IPS-15b (cell line): Measurements from ENCODE around the gene TWSG1.
"Not testable (repeated sequence)": the region's sequence is repeated elsewhere in the genome, so short reads cannot be mapped to it uniquely, and the experiment has no call there.

Source experiments
- H3K27me3 ChIP-seq: one replicate; pipeline ENCODE4 v1.6.1; 2013; ENCODE audit warnings: low read length; ENCODE audit not compliant: control insufficient read depth, insufficient read depth
- H3K36me3 ChIP-seq: one replicate; pipeline ENCODE4 v1.6.1; 2013; ENCODE audit warnings: low read length; ENCODE audit not compliant: control insufficient read depth, insufficient read depth
- H3K4me1 ChIP-seq: one replicate; pipeline ENCODE4 v1.6.1; 2013; ENCODE audit warnings: mild to moderate bottlenecking, low read length; ENCODE audit not compliant: control insufficient read depth, insufficient read depth
- H3K4me3 ChIP-seq: one replicate; pipeline ENCODE4 v1.5.1; 2013; ENCODE audit warnings: low read depth, low read length
- H3K9ac ChIP-seq: one replicate; pipeline ENCODE4 v1.6.1; 2013; ENCODE audit warnings: low read depth, mild to moderate bottlenecking, low read length
- H3K9me3 ChIP-seq: one replicate; pipeline ENCODE4 v1.6.1; 2013; ENCODE audit warnings: mild to moderate bottlenecking, low read length; ENCODE audit not compliant: control insufficient read depth, insufficient read depth

Gene TWSG1

DNA sequence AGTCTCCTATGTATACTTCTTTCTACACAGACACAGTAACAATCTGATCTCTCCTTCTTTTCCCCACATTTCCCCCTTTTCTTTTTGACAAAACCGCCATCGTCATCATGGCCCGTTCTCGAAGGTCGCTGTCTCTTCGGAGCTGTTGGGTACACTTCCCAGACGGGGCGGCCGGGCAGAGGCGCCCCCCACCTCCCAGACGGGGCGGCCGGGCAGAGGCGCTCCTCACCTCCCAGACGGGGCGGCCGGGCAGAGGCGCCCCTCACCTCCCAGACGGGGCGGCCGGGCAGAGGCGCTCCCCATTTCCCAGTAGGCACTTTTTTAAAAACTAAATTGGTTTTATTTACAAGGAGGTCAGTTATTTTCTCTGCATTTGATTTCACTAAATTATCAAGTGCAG, 95.7 kb downstream of the TWSG1 start:
- H3K27me3 ChIP-seq, H3K9ac ChIP-seq, H3K4me1 ChIP-seq, H3K9me3 ChIP-seq, H3K36me3 ChIP-seq, H3K4me3 ChIP-seq: not testable (repeated sequence)

DNA sequence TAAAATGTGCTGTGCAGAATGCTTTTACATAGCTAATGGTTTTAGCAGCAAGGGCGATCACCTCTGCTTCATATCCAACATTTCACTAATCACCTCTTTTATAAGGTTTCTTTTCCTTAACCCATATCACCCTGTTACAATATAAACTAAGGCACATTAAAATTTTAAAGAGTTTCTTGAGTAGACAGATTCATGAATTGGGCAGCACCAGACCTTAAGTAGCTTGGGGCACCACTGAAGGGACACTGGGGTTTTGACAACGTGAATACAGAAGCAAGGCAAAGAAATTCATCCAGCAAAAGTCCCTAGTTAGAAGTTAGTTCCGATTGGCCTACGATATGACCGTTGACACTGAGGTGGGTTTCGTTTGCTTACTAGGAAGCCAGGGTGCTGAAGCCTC, 96.7 kb downstream of the TWSG1 start:
- H3K36me3 ChIP-seq: no peaks in the 10 kb centered on the region
- no peak overlapping the region for H3K4me3 ChIP-seq
- H3K4me1 ChIP-seq: peaks cover 3% of the 10 kb centered on the region
- H3K27me3 ChIP-seq: no peaks in the 10 kb centered on the region
- H3K9ac ChIP-seq: no peak overlapping the region
- H3K9me3 ChIP-seq: no peaks in the 10 kb centered on the region

DNA sequence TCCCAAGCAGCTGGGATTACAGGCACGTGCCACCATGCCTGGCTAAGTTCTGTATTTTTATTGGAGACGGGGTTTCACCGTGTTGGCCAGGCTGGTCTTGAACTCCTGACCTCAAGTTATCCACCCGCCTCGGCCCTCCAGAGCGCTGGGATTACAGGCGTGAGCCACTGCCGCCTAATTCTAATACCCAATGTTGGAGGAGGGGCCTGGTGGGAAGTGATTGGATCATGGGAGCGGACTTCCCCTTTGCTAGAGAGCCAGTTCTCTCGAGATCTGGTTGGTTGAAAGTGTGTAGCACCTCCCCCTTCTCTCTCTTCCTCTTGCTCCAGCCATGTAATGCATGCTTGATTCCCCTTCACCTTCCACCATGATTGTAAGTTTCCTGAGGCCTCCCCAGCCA, 98.5 kb downstream of the TWSG1 start:
- not testable (repeated sequence) for H3K4me3 ChIP-seq, H3K9me3 ChIP-seq, H3K4me1 ChIP-seq, H3K36me3 ChIP-seq, H3K9ac ChIP-seq, H3K27me3 ChIP-seq

DNA sequence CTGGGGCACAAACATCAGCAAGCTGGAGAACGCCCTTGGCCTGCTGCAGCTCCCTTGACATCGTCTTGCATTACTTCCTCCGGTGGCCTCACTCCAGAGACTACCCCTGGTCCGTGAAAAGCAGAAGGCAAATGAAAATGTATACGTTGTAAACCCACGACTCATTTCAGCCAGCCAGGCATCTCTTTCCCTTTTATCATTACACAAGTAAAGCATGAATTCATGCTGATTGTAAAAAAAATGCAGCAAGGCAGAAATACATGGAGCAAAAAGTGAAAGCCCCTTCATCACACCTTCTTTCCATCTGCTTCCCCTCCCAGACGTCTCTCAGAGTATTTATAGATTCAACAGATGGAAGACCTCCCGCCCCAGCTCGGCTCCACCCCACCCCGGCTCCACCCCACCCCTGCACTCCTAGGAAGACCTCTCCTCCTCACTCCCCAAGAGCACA, 99.1 kb downstream of the TWSG1 start:
- Histone ChIP-seq H3K9me3 (no peaks in the 10 kb centered on the region), H3K4me1 (peaks cover 3% of the 10 kb centered on the region), H3K36me3 (no peaks in the 10 kb centered on the region), H3K4me3 (no peak overlapping the region), H3K9ac (no peak overlapping the region), H3K27me3 (no peaks in the 10 kb centered on the region)

- Histone ChIP-seq H3K4me3 (no peak overlapping the region), H3K4me1 (peaks cover 3% of the 10 kb centered on the region), H3K36me3 (no peaks in the 10 kb centered on the region), H3K9me3 (no peaks in the 10 kb centered on the region), H3K9ac (peak overlapping the region; percentile 37), H3K27me3 (no peaks in the 10 kb centered on the region)
These were observed 99.6 kb downstream of the TWSG1 start for GRCh38 chr18:9434122-9434701.

DNA sequence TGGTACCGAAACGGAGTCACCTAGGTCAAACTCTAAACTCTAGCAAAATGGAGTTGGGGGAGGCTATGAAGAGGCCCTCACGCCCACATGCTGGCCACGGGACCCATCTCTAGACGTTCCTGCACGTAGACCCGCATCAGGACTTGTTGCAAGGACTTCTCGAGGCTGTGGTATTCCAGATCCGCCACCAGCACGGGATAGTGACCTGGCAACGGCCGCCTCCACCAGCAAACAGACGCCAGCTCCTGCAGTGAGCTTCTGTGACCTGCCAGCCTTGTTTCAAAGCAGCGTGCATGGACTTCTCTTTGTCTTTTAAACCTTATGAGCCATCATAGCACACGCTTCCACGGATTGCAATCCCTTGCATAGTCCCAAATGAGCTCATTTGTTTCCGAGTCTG, 100.5 kb downstream of the TWSG1 start:
- H3K27me3 ChIP-seq: no peaks in the 10 kb centered on the region
- H3K4me3 ChIP-seq: no peak overlapping the region
- peaks cover 3% of the 10 kb centered on the region for H3K4me1 ChIP-seq
- no peaks in the 10 kb centered on the region for H3K36me3 ChIP-seq
- H3K9me3 ChIP-seq: no peaks in the 10 kb centered on the region
- no peak overlapping the region for H3K9ac ChIP-seq

- peaks cover 3% of the 10 kb centered on the region for H3K4me1 ChIP-seq
- H3K4me3 ChIP-seq: no peak overlapping the region
- H3K9me3 ChIP-seq: no peaks in the 10 kb centered on the region
- no peaks in the 10 kb centered on the region for H3K27me3 ChIP-seq
- no peaks in the 10 kb centered on the region for H3K36me3 ChIP-seq
- no peak overlapping the region for H3K9ac ChIP-seq
These were observed 101.8 kb downstream of the TWSG1 start for GRCh38 chr18:9436206-9436929.

DNA sequence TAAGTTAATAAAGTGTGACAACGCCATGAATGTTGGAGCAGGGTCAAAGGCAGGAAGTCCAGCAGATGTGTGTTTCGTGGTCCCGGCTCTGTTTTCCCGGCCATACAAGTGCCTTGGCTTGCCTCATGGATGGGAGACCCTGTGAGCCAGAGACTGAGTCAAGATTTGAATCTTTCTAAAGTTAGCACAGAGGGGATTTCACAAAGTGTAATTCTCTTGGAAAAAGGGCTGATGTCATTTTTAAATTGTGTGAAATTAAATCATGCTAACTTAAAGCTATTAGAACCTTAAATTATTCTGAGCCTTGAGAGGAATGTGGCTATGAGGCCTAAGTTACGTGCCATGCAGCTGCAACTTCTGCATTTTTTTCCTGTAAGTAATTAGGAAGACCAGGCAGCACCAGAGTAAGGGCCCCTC, 102.5 kb downstream of the TWSG1 start:
- H3K4me3 ChIP-seq: no peak overlapping the region
- H3K4me1 ChIP-seq: peaks cover 3% of the 10 kb centered on the region
- no peaks in the 10 kb centered on the region for H3K9me3 ChIP-seq
- no peaks in the 10 kb centered on the region for H3K27me3 ChIP-seq
- H3K9ac ChIP-seq: no peak overlapping the region
- H3K36me3 ChIP-seq: no peaks in the 10 kb centered on the region

DNA sequence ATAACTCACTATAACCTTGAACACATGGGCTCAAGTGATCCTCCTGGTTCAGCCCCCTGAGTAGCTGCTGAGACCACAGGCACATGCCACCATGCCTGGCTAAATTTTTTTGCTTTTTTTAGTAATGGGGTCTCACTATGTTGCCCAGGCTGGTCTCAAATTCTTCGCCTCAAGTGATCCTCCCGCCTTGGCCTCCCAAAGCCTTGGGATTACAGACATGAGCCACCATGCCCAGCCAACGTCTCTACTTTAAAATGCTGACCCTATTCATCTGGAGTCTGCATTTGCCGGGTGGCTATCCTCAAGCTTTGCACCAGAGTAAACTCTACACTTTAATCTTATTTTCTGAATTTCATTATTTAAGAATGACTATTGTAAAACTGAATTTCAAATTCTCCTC, 103.1 kb downstream of the TWSG1 start:
- no peak overlapping the region for H3K4me3 ChIP-seq
- H3K9ac ChIP-seq: no peak overlapping the region
- no peaks in the 10 kb centered on the region for H3K9me3 ChIP-seq
- H3K4me1 ChIP-seq: peaks cover 3% of the 10 kb centered on the region
- no peaks in the 10 kb centered on the region for H3K27me3 ChIP-seq
- H3K36me3 ChIP-seq: no peaks in the 10 kb centered on the region

DNA sequence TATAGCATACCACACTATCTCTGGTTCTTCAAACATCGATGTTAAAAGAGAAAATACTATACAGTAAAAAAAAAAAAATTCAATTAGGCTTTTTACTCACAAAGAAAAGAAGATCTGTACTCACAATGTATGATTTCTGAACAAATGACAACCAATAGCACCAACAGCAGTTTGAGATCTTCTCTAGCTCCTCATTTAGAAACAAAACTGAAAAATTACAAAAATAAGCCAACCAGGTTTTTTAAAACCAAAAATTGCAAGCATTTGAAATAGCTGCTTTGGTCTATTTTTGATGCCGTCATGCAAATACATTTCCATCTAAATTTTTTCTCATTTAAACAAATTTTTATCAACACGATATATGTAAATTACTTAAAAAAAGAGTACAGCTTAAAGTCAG, 106.5 kb downstream of the TWSG1 start:
- no peaks in the 10 kb centered on the region for H3K9me3 ChIP-seq
- no peak overlapping the region for H3K9ac ChIP-seq
- H3K36me3 ChIP-seq: no peaks in the 10 kb centered on the region
- no peaks in the 10 kb centered on the region for H3K27me3 ChIP-seq
- H3K4me1 ChIP-seq: no peaks in the 10 kb centered on the region
- H3K4me3 ChIP-seq: no peak overlapping the region

GRCh38 chr18:9444549-9444948, 110.0 kb downstream of the TWSG1 start:
- H3K4me3 ChIP-seq: no peak overlapping the region
- no peaks in the 10 kb centered on the region for H3K36me3 ChIP-seq
- H3K9ac ChIP-seq: no peak overlapping the region
- no peaks in the 10 kb centered on the region for H3K27me3 ChIP-seq
- peaks cover 5% of the 10 kb centered on the region for H3K9me3 ChIP-seq
- no peaks in the 10 kb centered on the region for H3K4me1 ChIP-seq

DNA sequence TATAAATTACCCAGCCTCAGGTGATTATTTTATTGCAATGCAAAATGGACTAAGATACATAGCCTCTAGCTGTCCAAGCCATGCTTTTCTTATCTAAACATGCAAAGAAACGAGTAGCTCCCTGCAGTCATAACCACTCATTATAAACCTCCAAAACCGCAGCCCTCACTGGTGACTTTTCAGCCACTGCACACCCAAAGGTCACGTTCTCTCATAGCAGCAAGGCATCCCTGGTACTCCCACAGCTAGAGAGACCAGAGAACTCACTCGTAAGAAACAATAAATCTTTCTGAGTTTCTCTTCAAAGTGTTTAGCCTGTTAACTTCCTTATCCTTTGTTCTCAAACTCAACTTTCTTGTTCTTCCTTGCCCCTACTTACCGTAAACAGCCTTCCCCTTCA, 112.3 kb downstream of the TWSG1 start:
- Histone ChIP-seq H3K36me3 (no peaks in the 10 kb centered on the region), H3K4me3 (no peak overlapping the region), H3K4me1 (no peaks in the 10 kb centered on the region), H3K27me3 (no peaks in the 10 kb centered on the region), H3K9ac (no peak overlapping the region), H3K9me3 (peaks cover 5% of the 10 kb centered on the region)
